NB4 (cell line): ENCODE results near the gene GRIN3B.

ENCODE experiments used
- DNase-seq: peaks from one replicate; pipeline ENCODE4 v3.0.0; 2010; ENCODE audit warnings: low read depth
- H3K4me3 ChIP-seq: one replicate; pipeline ENCODE4 v1.5.1; 2011; ENCODE audit warnings: mild to moderate bottlenecking, low read depth, low read length, moderate library complexity
- MAX ChIP-seq: IDR thresholded peaks from 2 replicates; pipeline ENCODE4 v1.6.1; 2011; ENCODE audit warnings: low read depth, low read length
- MYC ChIP-seq: IDR thresholded peaks from 2 replicates; pipeline ENCODE4 v1.6.1; 2011; ENCODE audit warnings: low read depth, low read length
- POLR2A ChIP-seq: IDR thresholded peaks from 2 replicates; pipeline ENCODE4 v1.6.1; 2011; ENCODE audit warnings: mild to moderate bottlenecking; ENCODE audit not compliant: insufficient read length; ENCODE audit errors: extremely low read depth
- TF ChIP-seq, protein P1 (sequence below): IDR thresholded peaks from one replicate; pipeline ENCODE4 v1.5.1; 2012; ENCODE audit warnings: low read depth, low read length

The GRIN3B gene

GRCh38 chr19:1046836-1047695 is 46.8 kb downstream of the GRIN3B start:
- no peak for TF ChIP-seq POLR2A
- no peak for TF ChIP-seq MAX
- TF ChIP-seq, protein P1, sequence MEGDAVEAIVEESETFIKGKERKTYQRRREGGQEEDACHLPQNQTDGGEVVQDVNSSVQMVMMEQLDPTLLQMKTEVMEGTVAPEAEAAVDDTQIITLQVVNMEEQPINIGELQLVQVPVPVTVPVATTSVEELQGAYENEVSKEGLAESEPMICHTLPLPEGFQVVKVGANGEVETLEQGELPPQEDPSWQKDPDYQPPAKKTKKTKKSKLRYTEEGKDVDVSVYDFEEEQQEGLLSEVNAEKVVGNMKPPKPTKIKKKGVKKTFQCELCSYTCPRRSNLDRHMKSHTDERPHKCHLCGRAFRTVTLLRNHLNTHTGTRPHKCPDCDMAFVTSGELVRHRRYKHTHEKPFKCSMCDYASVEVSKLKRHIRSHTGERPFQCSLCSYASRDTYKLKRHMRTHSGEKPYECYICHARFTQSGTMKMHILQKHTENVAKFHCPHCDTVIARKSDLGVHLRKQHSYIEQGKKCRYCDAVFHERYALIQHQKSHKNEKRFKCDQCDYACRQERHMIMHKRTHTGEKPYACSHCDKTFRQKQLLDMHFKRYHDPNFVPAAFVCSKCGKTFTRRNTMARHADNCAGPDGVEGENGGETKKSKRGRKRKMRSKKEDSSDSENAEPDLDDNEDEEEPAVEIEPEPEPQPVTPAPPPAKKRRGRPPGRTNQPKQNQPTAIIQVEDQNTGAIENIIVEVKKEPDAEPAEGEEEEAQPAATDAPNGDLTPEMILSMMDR = no peak
- no peak for TF ChIP-seq MYC

GRCh38 chr19:1047696-1048147 is 47.5 kb downstream of the GRIN3B start:
- TF ChIP-seq MAX = no peak
- TF ChIP-seq MYC = no peak
- TF ChIP-seq, protein P1 = no peak
- TF ChIP-seq POLR2A = no peak
- no peak overlapping the region for H3K4me3 ChIP-seq
- no peak for DNase-seq

More at GRCh38 chr19:1046836-1047695, 46.8 kb downstream of the GRIN3B start:
- no peak for DNase-seq
- no peak overlapping the region for H3K4me3 ChIP-seq

GRCh38 chr19:1049106-1049505 is 48.9 kb downstream of the GRIN3B start:
- no peak overlapping the region for H3K4me3 ChIP-seq
- TF ChIP-seq MAX (no peak), MYC (no peak), POLR2A (no peak)
- TF ChIP-seq, protein P1 = no peak
- DNase-seq = no peak

DNA sequence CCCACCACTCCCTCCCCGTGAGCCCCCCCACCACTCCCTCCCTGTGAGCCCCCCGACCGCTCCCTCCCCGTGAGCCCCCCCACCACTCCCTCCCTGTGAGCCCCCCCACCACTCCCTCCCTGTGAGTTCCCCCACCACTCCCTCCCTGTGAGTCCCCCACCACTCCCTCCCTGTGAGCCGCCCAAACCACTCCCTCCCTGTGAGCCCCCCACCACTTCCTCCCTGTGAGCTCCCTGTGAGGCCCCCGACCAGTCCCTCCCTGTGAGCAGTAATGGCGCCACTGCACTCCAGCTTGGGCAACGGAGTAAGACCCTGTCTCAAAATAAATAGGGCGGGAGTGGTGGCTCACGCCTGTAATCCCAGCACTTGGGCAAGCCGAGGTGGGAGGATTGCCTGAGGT is 49.6 kb downstream of the GRIN3B start:
- no peak for DNase-seq
- no peak overlapping the region for H3K4me3 ChIP-seq
- TF ChIP-seq POLR2A = no peak
- TF ChIP-seq MAX = no peak
- TF ChIP-seq, protein P1 = no peak
- TF ChIP-seq MYC = no peak

- no peak for TF ChIP-seq MAX
- TF ChIP-seq, protein P1 = no peak
- TF ChIP-seq MYC = no peak
- no peak for TF ChIP-seq POLR2A
- no peak overlapping the region for H3K4me3 ChIP-seq
- no peak for DNase-seq
Observed at GRCh38 chr19:1050989-1051788, 51.0 kb downstream of the GRIN3B start.
